HAP-1 (cell line): ENCODE data around the gene AK5.
"Not testable (repeated sequence)": the region's sequence is repeated elsewhere in the genome, so short reads cannot be mapped to it uniquely, and the experiment has no call there.

Experiments used
- DNase-seq, 2 experiments: peaks; one replicate each; pipeline ENCODE4 v3.0.0-alpha.2; 2016 to 2020; ENCODE audit warnings: low spot score in 2 of 2
- H3K27me3 ChIP-seq: fragments of 250-450 bp; sonication (Bioruptor Pico); 2 replicates; pipeline ENCODE4 v1.5.1; 2020; ENCODE audit warnings: low read depth, mild to moderate bottlenecking, moderate library complexity
- H3K36me3 ChIP-seq: fragments of 250-450 bp; sonication (Bioruptor Pico); replicated peaks from 2 replicates; pipeline ENCODE4 v1.5.1; 2020; ENCODE audit warnings: mild to moderate bottlenecking
- H3K4me1 ChIP-seq: fragments of 250-450 bp; sonication (Bioruptor Pico); 2 replicates; pipeline ENCODE4 v1.5.1; 2020; ENCODE audit warnings: mild to moderate bottlenecking
- H3K4me3 ChIP-seq: fragments of 250-450 bp; sonication (Bioruptor Pico); 2 replicates; pipeline ENCODE4 v1.5.1; 2020; ENCODE audit warnings: mild to moderate bottlenecking, moderate library complexity
- H3K9me3 ChIP-seq: fragments of 250-450 bp; sonication (Bioruptor Pico); 2 replicates; pipeline ENCODE4 v1.5.1; 2020; ENCODE audit warnings: mild to moderate bottlenecking, moderate library complexity
- in situ Hi-C: fragments of 300-500 bp; cut with MboI; formaldehyde crosslinking; loops from 3 replicates; pipeline ENCODE4 v1.14.3; 2020; ENCODE audit warnings: low sequenced_read_pairs, inconsistent platforms, mixed read lengths

Gene AK5

DNA sequence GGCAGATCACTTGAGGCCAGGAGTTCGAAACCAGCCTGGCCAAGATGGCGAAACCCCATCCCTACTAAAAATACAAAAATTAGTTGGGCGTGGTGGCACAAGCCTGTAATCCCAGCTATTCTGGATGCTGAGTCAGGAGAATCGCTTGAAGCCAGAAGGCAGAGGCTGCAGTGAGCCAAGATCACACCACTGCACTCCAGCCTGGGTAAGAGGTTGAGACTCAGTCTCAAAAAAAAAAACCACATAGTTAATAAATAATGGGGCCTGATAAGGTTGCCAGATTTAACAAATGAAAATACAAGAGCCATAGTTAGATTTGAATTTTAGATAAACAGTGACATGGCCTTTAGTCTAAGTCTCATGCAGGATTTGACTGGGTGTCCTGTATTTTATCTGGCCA lies 225.0 kb downstream of the AK5 start:
- in situ Hi-C loops: no loop called here
- H3K4me1 ChIP-seq: no peaks in the 10 kb centered on the region
- no peaks in the 10 kb centered on the region for H3K9me3 ChIP-seq
- H3K27me3 ChIP-seq: peaks cover 13% of the 10 kb centered on the region; the same call in 1 of the 2 replicates
- no peaks in the 10 kb centered on the region for H3K36me3 ChIP-seq
- H3K4me3 ChIP-seq: no peak overlapping the region
- DNase-seq: no peak

DNA sequence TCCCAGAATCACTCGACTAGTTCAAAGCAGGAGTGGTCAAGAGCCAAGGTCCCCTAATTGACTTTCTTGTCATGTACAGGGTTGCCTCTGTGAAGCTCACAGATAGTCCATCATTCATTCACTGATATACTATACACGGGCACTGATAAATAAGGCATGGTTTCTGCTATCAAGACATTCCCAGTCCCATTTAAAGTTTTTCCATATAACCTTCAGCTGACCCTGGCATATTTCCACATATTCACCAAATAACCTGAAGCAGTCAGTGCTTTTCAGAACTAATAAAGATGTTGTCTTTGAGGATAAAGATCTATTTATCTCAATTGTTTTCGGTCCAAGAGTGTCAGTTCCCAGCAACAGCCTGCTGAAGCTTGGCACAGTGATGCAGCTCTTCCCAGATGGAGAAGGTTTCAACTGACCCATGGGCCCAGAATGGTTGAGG lies 227.3 kb downstream of the AK5 start:
- Histone ChIP-seq H3K9me3 (no peaks in the 10 kb centered on the region), H3K4me1 (peaks cover 5% of the 10 kb centered on the region), H3K27me3 (peaks cover 13% of the 10 kb centered on the region; the same call in 1 of the 2 replicates), H3K36me3 (no peaks in the 10 kb centered on the region), H3K4me3 (no peak overlapping the region)
- DNase-seq: no peak
- in situ Hi-C loops: no loop called here

DNA sequence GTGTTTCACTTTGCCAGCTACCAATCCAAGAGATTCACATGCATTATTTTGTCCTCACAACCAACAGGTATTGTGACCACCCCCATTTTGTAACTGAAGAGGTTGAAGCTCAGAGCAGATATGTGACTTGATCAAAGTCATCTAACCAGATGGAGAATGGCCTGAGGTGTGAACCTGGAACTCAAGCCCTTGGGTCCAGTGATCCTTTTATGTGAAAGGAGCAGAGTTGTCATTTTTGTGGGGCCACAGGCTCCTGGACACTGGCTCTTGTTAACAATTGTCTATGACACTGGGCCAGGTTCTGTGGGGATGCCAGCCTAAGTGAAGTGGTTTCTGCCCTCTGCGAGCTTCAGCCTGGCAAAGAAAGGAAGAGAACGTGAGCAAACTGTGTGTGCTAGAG lies 228.1 kb downstream of the AK5 start:
- H3K9me3 ChIP-seq: no peaks in the 10 kb centered on the region
- peaks cover 4% of the 10 kb centered on the region; the same call in 1 of the 2 replicates for H3K27me3 ChIP-seq
- no peak overlapping the region for H3K4me3 ChIP-seq
- no peaks in the 10 kb centered on the region for H3K36me3 ChIP-seq
- no peak for DNase-seq
- in situ Hi-C loops: no loop called here
- H3K4me1 ChIP-seq: peaks cover 12% of the 10 kb centered on the region

DNA sequence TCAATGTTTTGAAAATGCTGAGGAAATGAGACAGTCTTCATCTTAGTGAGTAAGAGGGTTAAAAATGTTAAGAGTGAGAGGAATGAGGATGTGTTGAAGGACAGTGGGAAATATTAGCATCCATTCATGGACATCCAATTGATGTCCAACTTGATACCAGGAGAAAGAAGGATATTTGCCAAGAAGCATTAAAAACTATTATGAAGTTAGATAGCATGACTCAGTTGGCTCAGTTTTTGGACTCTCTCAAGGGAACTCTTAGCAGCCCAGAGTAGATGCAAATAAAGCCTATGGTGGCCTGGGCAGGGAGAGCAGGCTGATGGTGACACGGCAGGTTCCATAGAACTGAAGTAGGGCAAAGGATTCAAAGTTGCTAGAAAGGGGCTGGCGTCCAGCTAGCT lies 229.6 kb downstream of the AK5 start:
- in situ Hi-C loops: no loop called here
- no peaks in the 10 kb centered on the region for H3K36me3 ChIP-seq

GRCh38 chr1:77512650-77513049 lies 230.8 kb downstream of the AK5 start:
- DNase-seq, H3K27me3 ChIP-seq, in situ Hi-C loops, H3K9me3 ChIP-seq, H3K4me3 ChIP-seq, H3K36me3 ChIP-seq: not testable (repeated sequence)
- H3K4me1 ChIP-seq: peaks cover 20% of the 10 kb centered on the region

More for the DNA sequence above, 229.6 kb downstream of the AK5 start:
- no peaks in the 10 kb centered on the region for H3K27me3 ChIP-seq
- H3K4me1 ChIP-seq: peaks cover 20% of the 10 kb centered on the region
- no peak overlapping the region for H3K4me3 ChIP-seq
- no peaks in the 10 kb centered on the region for H3K9me3 ChIP-seq
- DNase-seq: no peak

- H3K36me3 ChIP-seq: no peaks in the 10 kb centered on the region
- no peak overlapping the region for H3K4me3 ChIP-seq
- no peaks in the 10 kb centered on the region for H3K27me3 ChIP-seq
- in situ Hi-C loops: no loop called here
- H3K9me3 ChIP-seq: no peaks in the 10 kb centered on the region
- peaks cover 20% of the 10 kb centered on the region for H3K4me1 ChIP-seq
- peak; percentile 66 to 78 for DNase-seq
These were observed 232.3 kb downstream of the AK5 start for GRCh38 chr1:77513839-77514763.

DNA sequence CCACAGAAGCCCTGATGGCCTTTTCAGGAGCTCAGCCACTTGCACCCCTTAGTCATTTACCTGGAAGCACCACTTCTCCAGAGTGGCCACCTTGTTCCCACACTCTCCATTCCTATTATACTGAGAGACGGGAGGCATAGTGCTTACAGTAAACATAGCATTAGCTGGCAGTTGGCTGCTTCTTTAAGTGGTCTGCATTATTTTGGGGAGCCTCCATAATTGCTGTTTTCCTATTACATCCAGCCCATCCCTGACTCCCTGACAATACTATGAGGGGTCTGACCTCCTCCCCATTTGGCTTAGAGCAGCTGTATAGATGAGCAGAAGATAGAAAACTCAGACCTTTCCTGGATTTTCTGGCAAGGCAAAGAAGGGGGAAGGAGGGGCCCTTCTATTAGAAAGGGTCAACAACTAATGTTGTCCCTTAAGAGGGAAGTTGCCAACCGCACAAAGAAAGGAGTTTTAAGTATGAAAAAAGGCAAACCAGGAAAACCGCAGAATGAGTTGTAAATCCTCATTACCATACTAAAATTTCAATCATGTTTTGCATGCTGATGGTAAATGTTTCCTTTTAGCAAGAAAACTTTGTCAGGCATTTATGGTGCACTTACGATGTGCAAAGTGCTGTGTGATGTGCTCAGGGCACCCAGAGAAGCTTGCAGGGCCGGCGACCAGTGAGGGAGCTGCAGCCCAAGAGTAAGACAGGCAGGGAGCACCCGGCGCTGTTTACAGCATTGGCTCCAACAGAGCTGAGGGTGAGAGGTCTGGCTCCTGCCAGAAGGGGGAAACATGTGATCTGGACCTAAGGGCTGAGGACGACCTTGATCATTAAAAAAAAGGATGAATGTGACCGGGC lies 233.3 kb downstream of the AK5 start:
- Histone ChIP-seq H3K27me3 (no peaks in the 10 kb centered on the region), H3K4me1 (peaks cover 20% of the 10 kb centered on the region), H3K9me3 (no peaks in the 10 kb centered on the region), H3K4me3 (no peak overlapping the region), H3K36me3 (no peaks in the 10 kb centered on the region)
- in situ Hi-C loops: no loop called here
- DNase-seq: peak; percentile 75 to 78

DNA sequence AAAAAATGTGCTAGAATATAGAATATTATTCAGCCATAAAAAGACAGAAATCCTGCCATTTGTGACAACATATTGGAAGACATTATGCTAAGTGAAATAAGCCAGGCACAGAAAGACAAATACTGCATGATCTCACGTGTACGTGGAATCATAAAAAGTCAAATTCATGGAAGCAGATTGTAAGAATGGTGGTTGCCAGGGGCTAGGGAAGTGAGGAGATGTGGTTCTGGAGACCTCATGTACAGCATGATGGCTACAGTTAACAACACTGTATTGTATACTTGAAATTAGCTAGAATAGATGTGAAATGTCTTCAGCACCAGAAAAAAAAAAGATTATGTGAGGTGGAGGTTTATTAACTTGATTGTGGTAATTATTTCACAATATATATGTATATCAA lies 234.3 kb downstream of the AK5 start:
- Histone ChIP-seq H3K27me3 (no peaks in the 10 kb centered on the region), H3K4me1 (peaks cover 20% of the 10 kb centered on the region), H3K4me3 (no peak overlapping the region), H3K36me3 (no peaks in the 10 kb centered on the region), H3K9me3 (no peaks in the 10 kb centered on the region)
- in situ Hi-C loops: no loop called here
- no peak for DNase-seq

DNA sequence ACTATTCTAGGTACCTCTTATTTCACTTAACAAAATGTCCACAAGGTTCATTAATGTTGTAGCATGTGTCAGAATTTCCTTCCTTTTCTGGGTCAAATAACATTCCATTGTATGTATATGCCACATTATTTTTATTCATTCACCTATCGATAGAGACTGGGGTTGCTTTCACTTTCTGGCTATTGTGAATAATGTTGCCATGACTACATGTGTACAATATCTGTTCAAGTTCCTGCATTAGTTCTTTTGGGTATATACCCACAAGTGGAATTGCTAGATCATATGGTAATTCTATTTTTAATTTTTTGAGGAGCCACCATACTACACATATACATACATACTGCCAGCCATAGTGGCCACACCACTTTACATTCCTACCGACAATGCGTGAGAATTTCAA lies 242.2 kb downstream of the AK5 start:
- H3K4me3 ChIP-seq: no peak overlapping the region
- no peaks in the 10 kb centered on the region for H3K27me3 ChIP-seq
- no peaks in the 10 kb centered on the region for H3K36me3 ChIP-seq
- in situ Hi-C loops: no loop called here
- no peaks in the 10 kb centered on the region for H3K4me1 ChIP-seq
- no peak for DNase-seq
- no peaks in the 10 kb centered on the region for H3K9me3 ChIP-seq

GRCh38 chr1:77531149-77531548 lies 249.3 kb downstream of the AK5 start:
- H3K4me3 ChIP-seq, H3K27me3 ChIP-seq, H3K4me1 ChIP-seq, H3K9me3 ChIP-seq, H3K36me3 ChIP-seq, DNase-seq: not testable (repeated sequence)
- in situ Hi-C loops: loop anchor here (10.0 kb wide), 1 partner anchor 386 kb away; no protein-coding TSS in a partner anchor

GRCh38 chr1:77531596-77532280 lies 249.9 kb downstream of the AK5 start:
- H3K27me3 ChIP-seq: not testable (repeated sequence)
- in situ Hi-C loops: loop anchor here (10.0 kb wide), 1 partner anchor 387 kb away; no protein-coding TSS in a partner anchor

DNA sequence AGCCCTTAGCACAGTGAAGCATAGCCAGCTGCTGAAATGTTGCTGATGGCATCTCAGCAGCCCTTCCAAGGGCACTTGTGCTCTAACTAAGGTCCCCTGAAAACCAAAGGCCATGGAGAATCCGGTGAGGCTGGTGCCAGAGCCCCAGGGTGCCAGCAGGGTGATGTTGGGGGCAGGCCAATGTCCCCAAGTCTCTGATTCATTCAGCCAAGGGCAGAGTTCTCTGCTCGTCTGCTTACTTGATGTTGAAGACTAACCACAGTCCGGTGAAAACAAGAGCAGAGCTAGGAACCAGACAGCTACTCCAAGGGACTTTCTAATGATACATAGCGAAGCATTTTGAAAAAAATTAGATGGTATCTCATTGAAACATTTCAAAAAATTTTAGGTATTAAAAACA lies 250.8 kb downstream of the AK5 start:
- DNase-seq: no peak
- in situ Hi-C loops: loop anchor here (10.0 kb wide), 1 partner anchor 388 kb away; no protein-coding TSS in a partner anchor
- H3K27me3 ChIP-seq: no peaks in the 10 kb centered on the region
- H3K4me1 ChIP-seq: no peaks in the 10 kb centered on the region
- H3K4me3 ChIP-seq: no peak overlapping the region
- H3K9me3 ChIP-seq: no peaks in the 10 kb centered on the region
- H3K36me3 ChIP-seq: no peaks in the 10 kb centered on the region

More at GRCh38 chr1:77531596-77532280, 249.9 kb downstream of the AK5 start:
- H3K4me3 ChIP-seq, H3K9me3 ChIP-seq, H3K36me3 ChIP-seq, H3K4me1 ChIP-seq, DNase-seq: not testable (repeated sequence)

GRCh38 chr1:77533660-77534305 lies 252.0 kb downstream of the AK5 start:
- H3K36me3 ChIP-seq: no peaks in the 10 kb centered on the region
- H3K4me1 ChIP-seq: no peaks in the 10 kb centered on the region
- in situ Hi-C loops: loop anchor here (10.0 kb wide), 1 partner anchor 389 kb away; no protein-coding TSS in a partner anchor
- H3K27me3 ChIP-seq: no peaks in the 10 kb centered on the region
- no peaks in the 10 kb centered on the region for H3K9me3 ChIP-seq
- DNase-seq: peak; percentile 56 to 73
- H3K4me3 ChIP-seq: no peak overlapping the region
